PC-3 (cell line): ENCODE measurements around the gene POLL. TPM values are rescaled to one million over a fixed set of nuclear protein-coding genes. Genes with fewer than 3 reads are reported as not detected.

Experiments used
- ATAC-seq: fragments of 200-7000 bp; cut with Tn5 transposase; 2 replicates; pipeline ENCODE4 v1.9.1; 2020; ENCODE audit warnings: mild to moderate bottlenecking, moderate library complexity
- BruUV-seq: library from RNA; stranded (reverse); fragments of 400-500 nt; replicated peaks from 2 replicates; lab custom pipeline; 2021; lab: Mats Ljungman, UMichigan
- CTCF ChIA-PET: fragments of 300-600 bp; sonication (Branson Sonifier 250); formaldehyde crosslinking; loops from one replicate; lab custom pipeline; 2022; ENCODE audit warnings: antibody characterized with exemption; lab: Charles Lee
- POLR2A ChIA-PET: fragments of 300-600 bp; sonication (Branson Sonifier 250); formaldehyde crosslinking; loops from one replicate; lab custom pipeline; 2022; ENCODE audit warnings: antibody characterized with exemption; ENCODE audit not compliant: unreplicated experiment; lab: Charles Lee
- DNase-seq: peaks from one replicate; pipeline ENCODE4 v3.0.0-alpha.2; 2015
- H2AFZ ChIP-seq: fragments of 300-600 bp; sonication (generic); 2 replicates; pipeline ENCODE4 v1.6.0; 2016; ENCODE audit warnings: antibody characterized with exemption, low read length
- H3F3A ChIP-seq: fragments of 300-600 bp; sonication (generic); one replicate; pipeline ENCODE4 v1.6.0; 2017; ENCODE audit warnings: antibody characterized with exemption, low read length, control low read depth, mild to moderate bottlenecking; ENCODE audit not compliant: unreplicated experiment
- H3K27ac ChIP-seq: fragments of 300-600 bp; sonication (generic); 2 replicates; pipeline ENCODE4 v1.5.1; 2016; ENCODE audit warnings: mild to moderate bottlenecking, low read length
- H3K27me3 ChIP-seq: fragments of 300-600 bp; sonication (generic); 2 replicates; pipeline ENCODE4 v1.6.1; 2016; ENCODE audit warnings: low read length, mixed read lengths
- H3K36me3 ChIP-seq: fragments of 300-600 bp; sonication (generic); 2 replicates; pipeline ENCODE4 v1.6.1; 2016; ENCODE audit warnings: low read depth, mixed run types, low read length, mixed read lengths
- H3K4me1 ChIP-seq: fragments of 300-600 bp; sonication (generic); 2 replicates; pipeline ENCODE4 v1.5.1; 2016; ENCODE audit warnings: low read length; ENCODE audit not compliant: insufficient read depth
- H3K4me2 ChIP-seq: fragments of 300-600 bp; sonication (generic); 2 replicates; pipeline ENCODE4 v1.6.0; 2016; ENCODE audit warnings: low read length
- H3K4me3 ChIP-seq: fragments of 300-600 bp; sonication (generic); 2 replicates; pipeline ENCODE4 v1.5.1; 2016; ENCODE audit warnings: mild to moderate bottlenecking, low read length, mixed read lengths
- H3K79me2 ChIP-seq: fragments of 300-600 bp; sonication (generic); 2 replicates; pipeline ENCODE4 v1.6.1; 2017; ENCODE audit warnings: low read length, mixed read lengths
- H3K9ac ChIP-seq: fragments of 300-600 bp; sonication (generic); 2 replicates; pipeline ENCODE4 v1.6.0; 2016; ENCODE audit warnings: mild to moderate bottlenecking, low read length
- H3K9me2 ChIP-seq: fragments of 300-600 bp; sonication (generic); replicated peaks from 2 replicates; pipeline ENCODE4 v1.6.1; 2016; ENCODE audit warnings: mixed run types, low read length, mixed read lengths
- H3K9me3 ChIP-seq: fragments of 300-600 bp; sonication (generic); 2 replicates; pipeline ENCODE4 v1.6.1; 2016; ENCODE audit warnings: low read length, mixed read lengths
- H4K20me1 ChIP-seq: fragments of 300-600 bp; sonication (generic); 2 replicates; pipeline ENCODE4 v1.6.1; 2016; ENCODE audit warnings: low read length, mixed read lengths
- EZH2 ChIP-seq: fragments of 300-600 bp; sonication (generic); IDR thresholded peaks from one replicate; pipeline ENCODE4 v1.6.1; 2017; ENCODE audit warnings: antibody characterized with exemption, mild to moderate bottlenecking, low read length; ENCODE audit not compliant: unreplicated experiment
- EZH2phosphoT487 ChIP-seq: fragments of 300-600 bp; sonication (generic); IDR thresholded peaks from 2 replicates; pipeline ENCODE4 v1.6.1; 2018; ENCODE audit warnings: mild to moderate bottlenecking, antibody characterized with exemption, low read length, borderline replicate concordance
- intact Hi-C: fragments of 100-400 bp; cut with micrococcal nuclease; formaldehyde crosslinking; loops from 2 replicates; pipeline ENCODE4 v1.9.0; 2023
- total RNA-seq: library from RNA; depleted of rRNA; stranded (reverse); fragments of >200 nt; gene quantifications from 2 replicates; pipeline ENCODE4 v1.2.3, GENCODE V29; 2014
- TF ChIP-seq, protein P1 (sequence below): fragments of 300-600 bp; sonication (generic); conservative IDR thresholded peaks from 2 replicates; pipeline ENCODE4 v1.5.1; 2017; ENCODE audit warnings: antibody characterized with exemption, low read depth, mild to moderate bottlenecking, low read length

POLL gene
- total RNA-seq, 1 experiment from 2014 or later, result 10.9 TPM

DNA sequence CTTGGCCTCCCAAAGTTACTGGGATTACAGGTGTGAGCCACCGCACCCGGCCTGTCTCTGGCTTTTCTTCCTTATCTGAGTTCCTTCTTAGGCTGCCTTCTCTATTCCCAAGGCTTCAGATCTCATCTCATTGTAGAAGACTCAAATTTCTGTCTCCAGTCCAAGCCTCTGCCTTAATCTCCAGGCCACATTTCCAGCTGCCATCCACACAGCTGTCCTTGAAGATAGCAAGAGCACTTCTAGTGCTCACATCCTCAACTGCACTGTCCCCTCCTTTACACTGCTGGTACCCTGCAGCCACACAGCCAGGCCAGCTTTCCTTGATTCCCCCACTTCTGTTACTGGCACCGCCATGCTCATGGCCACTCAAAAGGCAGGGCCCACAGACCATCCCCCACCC lies 35.6 kb downstream of the POLL start:
- ChIA-PET POLR2A (no interaction called here), CTCF (no interaction called here)
- Histone ChIP-seq H3F3A (no peaks in the 10 kb centered on the region), H3K9ac (no peak overlapping the region), H3K4me3 (no peak overlapping the region), H3K27me3 (no peaks in the 10 kb centered on the region), H3K9me3 (no peaks in the 10 kb centered on the region), H2AFZ (no peak overlapping the region), H4K20me1 (no peaks in the 10 kb centered on the region), H3K4me1 (no peaks in the 10 kb centered on the region), H3K27ac (no peak overlapping the region), H3K36me3 (no peaks in the 10 kb centered on the region), H3K4me2 (no peak overlapping the region), H3K9me2 (no peaks in the 10 kb centered on the region), H3K79me2 (no peaks in the 10 kb centered on the region)
- ATAC-seq (no peak), DNase-seq (no peak)
- BruUV-seq, result no TSS peak
- TF ChIP-seq, protein P1, sequence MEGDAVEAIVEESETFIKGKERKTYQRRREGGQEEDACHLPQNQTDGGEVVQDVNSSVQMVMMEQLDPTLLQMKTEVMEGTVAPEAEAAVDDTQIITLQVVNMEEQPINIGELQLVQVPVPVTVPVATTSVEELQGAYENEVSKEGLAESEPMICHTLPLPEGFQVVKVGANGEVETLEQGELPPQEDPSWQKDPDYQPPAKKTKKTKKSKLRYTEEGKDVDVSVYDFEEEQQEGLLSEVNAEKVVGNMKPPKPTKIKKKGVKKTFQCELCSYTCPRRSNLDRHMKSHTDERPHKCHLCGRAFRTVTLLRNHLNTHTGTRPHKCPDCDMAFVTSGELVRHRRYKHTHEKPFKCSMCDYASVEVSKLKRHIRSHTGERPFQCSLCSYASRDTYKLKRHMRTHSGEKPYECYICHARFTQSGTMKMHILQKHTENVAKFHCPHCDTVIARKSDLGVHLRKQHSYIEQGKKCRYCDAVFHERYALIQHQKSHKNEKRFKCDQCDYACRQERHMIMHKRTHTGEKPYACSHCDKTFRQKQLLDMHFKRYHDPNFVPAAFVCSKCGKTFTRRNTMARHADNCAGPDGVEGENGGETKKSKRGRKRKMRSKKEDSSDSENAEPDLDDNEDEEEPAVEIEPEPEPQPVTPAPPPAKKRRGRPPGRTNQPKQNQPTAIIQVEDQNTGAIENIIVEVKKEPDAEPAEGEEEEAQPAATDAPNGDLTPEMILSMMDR, result no peak
- TF ChIP-seq EZH2, result no peak
- no peak for TF ChIP-seq EZH2phosphoT487
- intact Hi-C loops, result no loop called here

DNA sequence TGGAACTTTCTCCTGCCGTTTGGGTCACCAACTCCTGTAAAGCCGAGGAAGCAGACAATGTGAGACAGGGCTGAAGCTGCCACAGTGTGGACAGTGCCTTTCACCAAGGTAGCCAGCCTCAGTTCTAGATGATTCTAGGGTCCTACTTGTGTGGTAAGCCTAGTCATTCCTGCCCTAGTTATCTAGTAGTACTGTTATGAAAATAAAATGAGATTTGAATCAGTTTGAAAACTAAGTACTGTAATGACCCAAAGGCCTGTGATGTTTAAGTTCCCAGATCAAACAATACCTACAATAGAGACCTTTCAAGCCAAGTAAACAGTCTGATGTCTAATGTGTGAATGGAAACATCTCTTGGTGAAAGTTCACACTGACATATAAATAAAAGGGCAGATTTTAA lies 37.1 kb downstream of the POLL start:
- ATAC-seq (no peak), DNase-seq (no peak)
- Histone ChIP-seq H4K20me1 (no peaks in the 10 kb centered on the region), H3K9me3 (no peaks in the 10 kb centered on the region), H3K9me2 (no peaks in the 10 kb centered on the region), H3K9ac (no peak overlapping the region), H3F3A (no peaks in the 10 kb centered on the region), H3K27ac (no peak overlapping the region), H3K36me3 (no peaks in the 10 kb centered on the region), H3K27me3 (no peaks in the 10 kb centered on the region), H3K4me3 (no peak overlapping the region), H3K79me2 (no peaks in the 10 kb centered on the region), H2AFZ (no peak overlapping the region), H3K4me2 (no peak overlapping the region), H3K4me1 (no peaks in the 10 kb centered on the region)
- BruUV-seq, result no TSS peak
- intact Hi-C loops, result no loop called here
- ChIA-PET POLR2A (no interaction called here), CTCF (no interaction called here)
- TF ChIP-seq EZH2phosphoT487 (no peak), EZH2 (no peak)
- TF ChIP-seq, protein P1, result no peak

DNA sequence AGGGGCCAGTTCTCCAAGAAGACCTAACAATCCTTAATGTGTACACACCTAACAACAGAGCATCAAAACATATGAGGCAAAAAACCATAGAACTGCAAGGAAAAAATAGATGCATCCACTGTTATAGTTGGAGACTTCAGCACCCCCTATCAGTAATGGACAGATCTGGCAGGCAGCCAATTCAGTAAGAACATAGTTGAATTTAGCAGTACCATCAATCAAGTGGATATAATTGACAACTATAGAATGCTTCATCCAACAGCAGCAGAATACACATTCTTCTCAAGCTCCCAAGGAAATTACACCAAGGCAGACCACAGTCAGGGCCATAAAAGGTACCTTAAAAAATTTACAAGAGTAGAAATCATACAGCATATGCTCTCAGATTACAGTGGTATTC lies 42.2 kb downstream of the POLL start:
- Histone ChIP-seq H3K36me3 (no peaks in the 10 kb centered on the region), H3K27me3 (no peaks in the 10 kb centered on the region), H3F3A (no peaks in the 10 kb centered on the region), H3K4me2 (no peak overlapping the region), H3K4me3 (no peak overlapping the region), H3K79me2 (no peaks in the 10 kb centered on the region), H3K9me2 (no peaks in the 10 kb centered on the region), H3K4me1 (no peaks in the 10 kb centered on the region), H3K9me3 (no peaks in the 10 kb centered on the region), H3K9ac (no peak overlapping the region), H4K20me1 (no peaks in the 10 kb centered on the region), H3K27ac (no peak overlapping the region), H2AFZ (no peak overlapping the region)
- CTCF ChIA-PET, result interaction anchor here (0.6 kb wide), 1 partner anchor 79 kb away, joined by 10 read pairs; no protein-coding TSS in a partner anchor
- intact Hi-C loops, result no loop called here
- ATAC-seq (no peak), DNase-seq (no peak)
- BruUV-seq, result no TSS peak
- TF ChIP-seq EZH2phosphoT487, result no peak
- TF ChIP-seq, protein P1, result no peak
- TF ChIP-seq EZH2, result no peak
- POLR2A ChIA-PET, result no interaction called here
